T-cell (primary cell): ENCODE measurements around the gene LSG1. TPM values are rescaled to one million over a fixed set of nuclear protein-coding genes. Genes with fewer than 3 reads are reported as not detected.
A peak's percentile ranks its signal among the peaks of the same experiment; 100 is the strongest.

ENCODE experiments used
- ATAC-seq, 4 experiments: fragments of 200-7000 bp in 3 of 4; fragments of 150-1000 bp in 1 of 4; cut with Tn5 transposase; replicated peaks in 1 of 4; 1 replicate in 3 of 4; 2 replicates in 1 of 4; pipeline ENCODE4 v1.10.0; 2021; ENCODE audit warnings: moderate library complexity in 3 of 4, mild to moderate bottlenecking in 2 of 4, moderate number of reproducible peaks in 1 of 4
- CTCF ChIA-PET, 2 donors: fragments of 300-600 bp; sonication (Branson Sonifier 250); formaldehyde crosslinking; loops; one replicate each; lab custom pipeline; 2022; ENCODE audit warnings: antibody characterized with exemption in 2 of 2; lab: Charles Lee
- POLR2A ChIA-PET, 2 donors: fragments of 300-600 bp; sonication (Branson Sonifier 250); formaldehyde crosslinking; loops; one replicate each; lab custom pipeline; 2022; ENCODE audit warnings: antibody characterized with exemption in 2 of 2; lab: Charles Lee
- DNase-seq, 35 experiments: peaks; one replicate each; pipeline versions ENCODE4 v3.0.0 to v3.0.0-alpha.2; 2013 to 2023
- H3K27ac ChIP-seq: one replicate; pipeline ENCODE4 v1.5.1; 2013; ENCODE audit warnings: low read length
- H3K27me3 ChIP-seq, 2 experiments: replicated peaks in 1 of 2; 1 replicate in 1 of 2; 2 replicates in 1 of 2; pipeline versions ENCODE4 v1.6.1 to v1.7.0; 2013; ENCODE audit warnings: low read length in 1 of 2, mixed read lengths in 1 of 2; ENCODE audit not compliant: control insufficient read depth in 2 of 2, insufficient read depth in 2 of 2; ENCODE audit errors: extremely low read depth in 1 of 2
- H3K36me3 ChIP-seq, 2 donors: 1 replicate in 1 of 2; 2 replicates in 1 of 2; pipeline versions ENCODE4 v1.6.1 to v1.7.0; 2013; ENCODE audit warnings: low read length in 1 of 2; ENCODE audit not compliant: control insufficient read depth in 2 of 2, insufficient read depth in 1 of 2; ENCODE audit errors: extremely low read depth in 1 of 2
- H3K4me1 ChIP-seq, 2 experiments: 1 replicate in 1 of 2; 2 replicates in 1 of 2; pipeline versions ENCODE4 v1.6.1 to v1.7.0; 2013; ENCODE audit warnings: low read length in 2 of 2, mixed read lengths in 1 of 2; ENCODE audit not compliant: insufficient read depth in 2 of 2, control insufficient read depth in 1 of 2; ENCODE audit errors: extremely low read depth in 1 of 2
- H3K4me3 ChIP-seq, 2 donors: 1 replicate in 1 of 2; 2 replicates in 1 of 2; pipeline versions ENCODE4 v1.5.1 to v1.7.0; 2013; ENCODE audit warnings: mild to moderate bottlenecking in 2 of 2, low read length in 1 of 2, moderate library complexity in 1 of 2; ENCODE audit not compliant: control insufficient read depth in 1 of 2; ENCODE audit errors: extremely low read depth in 1 of 2
- H3K9me3 ChIP-seq: 2 replicates; pipeline ENCODE4 v1.7.0; 2013
- H3K27ac Mint-ChIP-seq, 2 donors: one replicate each; pipeline ENCODE4 v1.8.0; 2020 to 2021; ENCODE audit warnings: mild to moderate bottlenecking in 2 of 2, mixed read lengths in 2 of 2
- H3K27me3 Mint-ChIP-seq, 2 donors: one replicate each; pipeline ENCODE4 v1.8.0; 2021 to 2022; ENCODE audit warnings: mixed read lengths in 2 of 2
- H3K36me3 Mint-ChIP-seq: one replicate; pipeline ENCODE4 v1.8.0; 2021; ENCODE audit warnings: mixed read lengths
- H3K4me1 Mint-ChIP-seq, 3 donors: one replicate each; pipeline ENCODE4 v1.8.0; 2020 to 2022; ENCODE audit warnings: mixed read lengths in 3 of 3, mild to moderate bottlenecking in 1 of 3
- H3K4me3 Mint-ChIP-seq, 3 donors: one replicate each; pipeline ENCODE4 v1.8.0; 2020 to 2022; ENCODE audit warnings: mild to moderate bottlenecking in 3 of 3, mixed read lengths in 3 of 3, moderate library complexity in 3 of 3
- H3K9me3 Mint-ChIP-seq, 3 donors: one replicate each; pipeline ENCODE4 v1.8.0; 2020 to 2022; ENCODE audit warnings: mixed read lengths in 3 of 3
- WGBS: methylation state at CpG from one replicate; pipeline ENCODE4 v1.1.5; 2013; ENCODE audit warnings: missing lambda C conversion rate; ENCODE audit not compliant: insufficient coverage; 5-methylcytosine and 5-hydroxymethylcytosine counted together
- total RNA-seq, 35 experiments: library from RNA in 6 of 35; stranded (reverse) in 6 of 35; fragments of 120-200 nt in 1 of 35; gene quantifications; one replicate each; pipeline versions ENCODE4 v1.2.1 to v1.2.4 and lab custom pipeline; 2013 to 2026

The LSG1 gene
- total RNA-seq, 5 donors from 2014 or later (not counting 1 experiment from before 2014, with no cell fraction given), result 40.0 to 83.5 (median 49.5) TPM

GRCh38 chr3:194688946-194689345 lies 17.0 kb upstream of the LSG1 start:
- CTCF ChIA-PET, result interaction anchor here (0.7 to 1.5 kb wide), 3 partner anchors 18 to 1059 kb away, joined by 3 to 10 read pairs (median 3); no protein-coding TSS in a partner anchor
- no peaks in the 10 kb centered on the region for H3K36me3 ChIP-seq
- peak overlapping the region; percentile 49 for H3K27ac ChIP-seq
- WGBS, result 90% methylated on average over 4 of the region's 6 CpGs
- POLR2A ChIA-PET, result interaction anchor here (0.6 to 3.1 kb wide), 4 partner anchors 16 to 50 kb away, joined by 3 to 19 read pairs (median 6); no protein-coding TSS in a partner anchor
- Mint-ChIP-seq H3K27me3 (peaks cover 13 to 17% of the 10 kb centered on the region in 2 donors), H3K36me3 (no peaks in the 10 kb centered on the region), H3K4me1 (peaks cover 35 to 51% (median 40%) of the 10 kb centered on the region in 3 donors), H3K9me3 (no peaks in the 10 kb centered on the region), H3K27ac (peak overlapping the region; percentile 57 to 66), H3K4me3 (peak overlapping the region; percentile 67 to 95 (median 69))
- peaks cover 0 to 21% of the 10 kb centered on the region in 2 experiments for H3K27me3 ChIP-seq
- DNase-seq (no peak), ATAC-seq (no peak)
- no peak overlapping the region for H3K4me3 ChIP-seq
- peaks cover 19 to 43% of the 10 kb centered on the region in 2 experiments for H3K4me1 ChIP-seq
- no peaks in the 10 kb centered on the region for H3K9me3 ChIP-seq

GRCh38 chr3:194688200-194688740 lies 16.3 kb upstream of the LSG1 start:
- no peaks in the 10 kb centered on the region for H3K9me3 ChIP-seq
- H3K4me3 Mint-ChIP-seq, result peak overlapping the region; percentile 67 to 95 (median 69)
- ChIA-PET CTCF (interaction anchor here (0.7 to 3.6 kb wide), 8 partner anchors 13 to 1060 kb away, joined by 3 to 41 read pairs (median 4); partner anchors contain the start of genes LSG1 (in 1 of the 2) and XXYLT1 (in 1 of the 2)), POLR2A (interaction anchor here (0.7 to 3.1 kb wide), 5 partner anchors 16 to 293 kb away, joined by 3 to 19 read pairs (median 4); partner anchors contain the start of gene LSG1 (in 1 of the 2))
- H3K27me3 Mint-ChIP-seq, result peaks cover 13 to 17% of the 10 kb centered on the region in 2 donors
- H3K27ac ChIP-seq, result peak overlapping the region; percentile 87
- H3K4me1 Mint-ChIP-seq, result peaks cover 39 to 54% (median 42%) of the 10 kb centered on the region in 3 donors
- H3K27me3 ChIP-seq, result peaks cover 0 to 21% of the 10 kb centered on the region in 2 experiments
- no peaks in the 10 kb centered on the region for H3K36me3 Mint-ChIP-seq
- DNase-seq (peak in 12 of 35 experiments; percentile 2 to 55 (median 7)), ATAC-seq (peak; percentile 17 to 22 (median 19))
- H3K9me3 Mint-ChIP-seq, result no peaks in the 10 kb centered on the region
- WGBS, result 28% methylated on average over 4 of the region's 16 CpGs
- no peaks in the 10 kb centered on the region for H3K36me3 ChIP-seq
- peaks cover 19 to 43% of the 10 kb centered on the region in 2 experiments for H3K4me1 ChIP-seq
- peak overlapping the region; percentile 29 to 57 for H3K27ac Mint-ChIP-seq
- H3K4me3 ChIP-seq, result peak overlapping the region; percentile 69 to 70

GRCh38 chr3:194687638-194688199 lies 15.7 kb upstream of the LSG1 start:
- under 1% methylated on average over 56 of the region's 57 CpGs for WGBS
- POLR2A ChIA-PET, result interaction anchor here (0.6 to 3.1 kb wide), 7 partner anchors 15 to 826 kb away, joined by 3 to 19 read pairs (median 4); partner anchors contain the start of gene LSG1 (in 1 of the 2)
- peaks cover 0 to 25% of the 10 kb centered on the region in 2 experiments for H3K27me3 ChIP-seq
- CTCF ChIA-PET, result interaction anchor here (0.7 to 3.6 kb wide), 8 partner anchors 13 to 1060 kb away, joined by 3 to 41 read pairs (median 4); partner anchors contain the start of genes LSG1 (in 1 of the 2) and XXYLT1 (in 1 of the 2)
- DNase-seq, result peak; percentile 41 to 89 (median 60)
- H3K4me3 ChIP-seq, result peak overlapping the region; percentile 69 to 70
- peak; percentile 71 to 80 (median 76) for ATAC-seq
- H3K27ac ChIP-seq, result peak overlapping the region; percentile 87
- H3K36me3 ChIP-seq, result no peaks in the 10 kb centered on the region
- no peaks in the 10 kb centered on the region for H3K9me3 Mint-ChIP-seq
- H3K4me1 ChIP-seq, result peaks cover 19 to 48% of the 10 kb centered on the region in 2 experiments
- H3K9me3 ChIP-seq, result no peaks in the 10 kb centered on the region
- peak overlapping the region; percentile 85 to 95 (median 89) for H3K4me3 Mint-ChIP-seq
- peaks cover 13 to 17% of the 10 kb centered on the region in 2 donors for H3K27me3 Mint-ChIP-seq
- H3K27ac Mint-ChIP-seq, result peak overlapping the region; percentile 71 to 72
- H3K36me3 Mint-ChIP-seq, result no peaks in the 10 kb centered on the region
- peaks cover 44 to 58% (median 46%) of the 10 kb centered on the region in 3 donors for H3K4me1 Mint-ChIP-seq

GRCh38 chr3:194686816-194687637 lies 15.0 kb upstream of the LSG1 start:
- H3K9me3 ChIP-seq, result no peaks in the 10 kb centered on the region
- CTCF ChIA-PET, result interaction anchor here (1.3 to 3.6 kb wide), 6 partner anchors 12 to 584 kb away, joined by 3 to 41 read pairs (median 8); partner anchors contain the start of genes LSG1 (in 1 of the 2) and XXYLT1 (in 1 of the 2)
- POLR2A ChIA-PET, result interaction anchor here (0.6 to 3.1 kb wide), 7 partner anchors 14 to 827 kb away, joined by 3 to 19 read pairs (median 4); partner anchors contain the start of gene LSG1 (in 1 of the 2)
- 8% methylated on average over 86 of the region's 86 CpGs for WGBS
- Mint-ChIP-seq H3K9me3 (no peaks in the 10 kb centered on the region), H3K36me3 (no peaks in the 10 kb centered on the region), H3K4me1 (peaks cover 50 to 64% (median 51%) of the 10 kb centered on the region in 3 donors), H3K27me3 (peaks cover 13 to 17% of the 10 kb centered on the region in 2 donors), H3K27ac (peak overlapping the region; percentile 71 to 72), H3K4me3 (peak overlapping the region; percentile 85 to 95 (median 89))
- peak; percentile 6 to 17 (median 8) for ATAC-seq
- H3K4me1 ChIP-seq, result peaks cover 19 to 52% of the 10 kb centered on the region in 2 experiments
- H3K27me3 ChIP-seq, result peaks cover 0 to 25% of the 10 kb centered on the region in 2 experiments
- no peaks in the 10 kb centered on the region for H3K36me3 ChIP-seq
- H3K4me3 ChIP-seq, result peak overlapping the region; percentile 69 to 70
- peak in 21 of 35 experiments; percentile 6 to 57 (median 19) for DNase-seq
- peak overlapping the region; percentile 47 for H3K27ac ChIP-seq

- Histone ChIP-seq H3K9me3 (no peaks in the 10 kb centered on the region), H3K27ac (no peak overlapping the region), H3K4me3 (peak overlapping the region; percentile 69 to 70), H3K27me3 (peaks cover 0 to 25% of the 10 kb centered on the region in 2 experiments), H3K36me3 (no peaks in the 10 kb centered on the region), H3K4me1 (peaks cover 19 to 52% of the 10 kb centered on the region in 2 experiments)
- under 1% methylated on average over 29 of the region's 29 CpGs for WGBS
- Mint-ChIP-seq H3K4me1 (peaks cover 50 to 64% (median 51%) of the 10 kb centered on the region in 3 donors), H3K36me3 (no peaks in the 10 kb centered on the region), H3K27me3 (peaks cover 13 to 17% of the 10 kb centered on the region in 2 donors), H3K27ac (peak overlapping the region; percentile 30 to 77), H3K4me3 (peak overlapping the region; percentile 81 to 95 (median 89)), H3K9me3 (no peaks in the 10 kb centered on the region)
- POLR2A ChIA-PET, result interaction anchor here (0.6 to 3.1 kb wide), 3 partner anchors 14 to 630 kb away, joined by 3 to 19 read pairs (median 3); partner anchors contain the start of gene LSG1 (in 1 of the 2)
- DNase-seq, result peak in 1 of 35 experiments; percentile 20
- ATAC-seq, result no peak
- CTCF ChIA-PET, result interaction anchor here in 1 of 2 donors (2.1 to 3.6 kb wide), 2 partner anchors 15 to 83 kb away, joined by 17 to 41 read pairs; partner anchors contain the start of gene LSG1
These were observed 14.4 kb upstream of the LSG1 start for GRCh38 chr3:194686414-194686815.
